ENCODE results near the gene CHSY1. TPM values are rescaled to one million over a fixed set of nuclear protein-coding genes. Genes with fewer than 3 reads are reported as not detected.
A peak's percentile ranks its signal among the peaks of the same experiment; 100 is the strongest.
"Not testable (repeated sequence)": the region's sequence is repeated elsewhere in the genome, so short reads cannot be mapped to it uniquely, and the experiment has no call there.

Gene CHSY1
- 1.1 TPM for polyA plus RNA-seq

GRCh38 chr15:101251830-101252820, at the start of gene CHSY1:
Gene CHSY1 (minus strand): TSS chr15:101252048. CDS start chr15:101251456, 592 bp downstream.
- H3K36me3 Mint-ChIP-seq: no peaks in the 10 kb centered on the region
- H3K4me1 Mint-ChIP-seq: peaks cover 25 to 30% (median 29%) of the 10 kb centered on the region in 3 donors
- H3K9me3 Mint-ChIP-seq: no peaks in the 10 kb centered on the region
- H3K27me3 Mint-ChIP-seq: no peaks in the 10 kb centered on the region
- peak within 1 kb of the TSS; percentile 81 to 94 (median 83) for H3K27ac Mint-ChIP-seq
- H3K4me3 Mint-ChIP-seq: peak within 1 kb of the TSS; percentile 90 to 97 (median 95)

- peaks cover 28 to 32% (median 31%) of the 10 kb centered on the region in 3 donors for H3K4me1 Mint-ChIP-seq
- peak overlapping the region in 2 of 3 donors; percentile 86 to 89 for H3K27ac Mint-ChIP-seq
Measured at GRCh38 chr15:101296418-101297405, 44.9 kb upstream of the CHSY1 start.

GRCh38 chr15:101295607-101296161, 43.8 kb upstream of the CHSY1 start:
- peak overlapping the region; percentile 93 to 100 (median 96) for H3K4me3 Mint-ChIP-seq
- no peaks in the 10 kb centered on the region for H3K9me3 Mint-ChIP-seq
- peak overlapping the region; percentile 86 to 100 (median 89) for H3K27ac Mint-ChIP-seq
- peaks cover 32 to 35% (median 32%) of the 10 kb centered on the region in 3 donors for H3K4me1 Mint-ChIP-seq
- no peaks in the 10 kb centered on the region for H3K27me3 Mint-ChIP-seq
- H3K36me3 Mint-ChIP-seq: no peaks in the 10 kb centered on the region

More at GRCh38 chr15:101296418-101297405, 44.9 kb upstream of the CHSY1 start:
- H3K36me3 Mint-ChIP-seq: no peaks in the 10 kb centered on the region
- H3K9me3 Mint-ChIP-seq: no peaks in the 10 kb centered on the region
- no peaks in the 10 kb centered on the region for H3K27me3 Mint-ChIP-seq
- peak overlapping the region; percentile 43 to 100 (median 94) for H3K4me3 Mint-ChIP-seq

GRCh38 chr15:101294731-101295606, 43.1 kb upstream of the CHSY1 start, which contains the start of gene SNRPA1:
Gene SNRPA1 (minus strand): TSS chr15:101295248. CDS start chr15:101295178, 70 bp downstream.
- peak within 1 kb of the TSS; percentile 93 to 100 (median 96) for H3K4me3 Mint-ChIP-seq
- peak within 1 kb of the TSS; percentile 89 to 100 (median 98) for H3K27ac Mint-ChIP-seq
- no peaks in the 10 kb centered on the region for H3K9me3 Mint-ChIP-seq
- H3K4me1 Mint-ChIP-seq: peaks cover 34 to 37% (median 36%) of the 10 kb centered on the region in 3 donors
- no peaks in the 10 kb centered on the region for H3K36me3 Mint-ChIP-seq
- H3K27me3 Mint-ChIP-seq: no peaks in the 10 kb centered on the region

GRCh38 chr15:101293122-101293521, 41.3 kb upstream of the CHSY1 start:
- Mint-ChIP-seq H3K4me1 (peaks cover 39 to 46% (median 45%) of the 10 kb centered on the region in 3 donors), H3K36me3 (peaks cover 3% of the 10 kb centered on the region), H3K27ac (peak overlapping the region; percentile 89 to 100 (median 98)), H3K4me3 (peak overlapping the region; percentile 93 to 100 (median 96)), H3K9me3 (no peaks in the 10 kb centered on the region), H3K27me3 (no peaks in the 10 kb centered on the region)

- Mint-ChIP-seq H3K27ac (peak overlapping the region in 2 of 3 donors; percentile 81 to 86), H3K27me3 (no peaks in the 10 kb centered on the region), H3K9me3 (no peaks in the 10 kb centered on the region), H3K36me3 (peaks cover 11% of the 10 kb centered on the region), H3K4me1 (peaks cover 27 to 42% (median 29%) of the 10 kb centered on the region in 3 donors), H3K4me3 (peak overlapping the region in 1 of 4 donors; percentile 51)
Measured at GRCh38 chr15:101288905-101289513, 37.2 kb upstream of the CHSY1 start.

GRCh38 chr15:101287342-101287741, 35.5 kb upstream of the CHSY1 start:
- H3K27ac Mint-ChIP-seq, H3K4me3 Mint-ChIP-seq, H3K27me3 Mint-ChIP-seq, H3K9me3 Mint-ChIP-seq: not testable (repeated sequence)
- H3K4me1 Mint-ChIP-seq: peaks cover 20 to 29% (median 20%) of the 10 kb centered on the region in 3 donors
- peaks cover 11% of the 10 kb centered on the region for H3K36me3 Mint-ChIP-seq

- peaks cover 14 to 22% (median 21%) of the 10 kb centered on the region in 3 donors for H3K4me1 Mint-ChIP-seq
- H3K27ac Mint-ChIP-seq: no peak overlapping the region
- no peaks in the 10 kb centered on the region for H3K27me3 Mint-ChIP-seq
- no peaks in the 10 kb centered on the region for H3K9me3 Mint-ChIP-seq
- H3K4me3 Mint-ChIP-seq: no peak overlapping the region
- peaks cover 11% of the 10 kb centered on the region for H3K36me3 Mint-ChIP-seq
Measured at GRCh38 chr15:101286471-101287114, 34.7 kb upstream of the CHSY1 start.

GRCh38 chr15:101283931-101284330, 32.1 kb upstream of the CHSY1 start:
- Mint-ChIP-seq H3K9me3 (no peaks in the 10 kb centered on the region), H3K4me3 (peak overlapping the region in 1 of 4 donors; percentile 53), H3K36me3 (peaks cover 10% of the 10 kb centered on the region), H3K27me3 (no peaks in the 10 kb centered on the region), H3K4me1 (peaks cover 5 to 12% (median 12%) of the 10 kb centered on the region in 3 donors), H3K27ac (no peak overlapping the region)

GRCh38 chr15:101280007-101280406, 28.2 kb upstream of the CHSY1 start:
- Mint-ChIP-seq H3K4me3 (peak overlapping the region in 1 of 4 donors; percentile 79), H3K4me1 (peaks cover 5 to 23% (median 13%) of the 10 kb centered on the region in 3 donors), H3K27me3 (no peaks in the 10 kb centered on the region), H3K9me3 (no peaks in the 10 kb centered on the region), H3K27ac (peak overlapping the region in 1 of 3 donors; percentile 76), H3K36me3 (no peaks in the 10 kb centered on the region)

- peak overlapping the region; percentile 81 to 97 (median 96) for H3K4me3 Mint-ChIP-seq
- H3K27ac Mint-ChIP-seq: peak overlapping the region; percentile 76 to 94 (median 92)
- no peaks in the 10 kb centered on the region for H3K9me3 Mint-ChIP-seq
- no peaks in the 10 kb centered on the region for H3K27me3 Mint-ChIP-seq
- H3K4me1 Mint-ChIP-seq: peaks cover 7 to 23% (median 16%) of the 10 kb centered on the region in 3 donors
- peaks cover 2% of the 10 kb centered on the region for H3K36me3 Mint-ChIP-seq
Measured at GRCh38 chr15:101277943-101278564, 26.2 kb upstream of the CHSY1 start.
